Bone marrow (tissue), 2 donors: Measurements from ENCODE around the gene TTLL1.
"Not testable (repeated sequence)": the region's sequence is repeated elsewhere in the genome, so short reads cannot be mapped to it uniquely, and the experiment has no call there.

Experiments used
- DNase-seq, 2 donors: peaks; one replicate each; lab custom pipeline; 2025; lab: John Stamatoyannopoulos, UW

The TTLL1 gene

GRCh38 chr22:43066844-43067385 is 22.3 kb downstream of the TTLL1 start:
- no peak for DNase-seq

- DNase-seq, result no peak
Observed at GRCh38 chr22:43066134-43066533, 23.1 kb downstream of the TTLL1 start.

GRCh38 chr22:43060183-43060582 is 29.0 kb downstream of the TTLL1 start:
- no peak for DNase-seq

- no peak for DNase-seq
Observed at GRCh38 chr22:43057641-43058040, 31.6 kb downstream of the TTLL1 start.

- no peak for DNase-seq
Observed at GRCh38 chr22:43053176-43053575, 36.0 kb downstream of the TTLL1 start.

GRCh38 chr22:43050995-43051394 is 38.2 kb downstream of the TTLL1 start:
- no peak for DNase-seq

GRCh38 chr22:43047605-43048004 is 41.6 kb downstream of the TTLL1 start:
- DNase-seq, result no peak

GRCh38 chr22:43044290-43044712 is 44.9 kb downstream of the TTLL1 start:
- DNase-seq, result no peak

- no peak for DNase-seq
Observed at GRCh38 chr22:43042101-43042780, 47.0 kb downstream of the TTLL1 start.

GRCh38 chr22:43039800-43040199 is 49.4 kb downstream of the TTLL1 start:
- no peak for DNase-seq

GRCh38 chr22:43038325-43038724 is 50.9 kb downstream of the TTLL1 start:
- DNase-seq, result no peak

GRCh38 chr22:43036282-43036829 is 52.8 kb downstream of the TTLL1 start:
- DNase-seq, result peak in 1 of 2 donors; percentile 29

GRCh38 chr22:43035250-43035649 is 53.9 kb downstream of the TTLL1 start:
- DNase-seq, result no peak

GRCh38 chr22:43031617-43032016 is 57.6 kb downstream of the TTLL1 start:
- DNase-seq, result no peak

- no peak for DNase-seq
Observed at GRCh38 chr22:43018615-43019014, 70.6 kb downstream of the TTLL1 start.

- DNase-seq, result no peak
Observed at GRCh38 chr22:43017525-43018460, 71.4 kb downstream of the TTLL1 start.

GRCh38 chr22:43016150-43016549 is 73.0 kb downstream of the TTLL1 start:
- DNase-seq, result not testable (repeated sequence)

GRCh38 chr22:43015677-43016042 is 73.5 kb downstream of the TTLL1 start:
- DNase-seq, result no peak

- DNase-seq, result peak; percentile 92 to 96
Observed at GRCh38 chr22:43014869-43015676, 74.1 kb downstream of the TTLL1 start, which contains the start of gene PACSIN2. Gene PACSIN2 (minus strand): TSS chr22:43015149. CDS start chr22:42912080, 103,069 bp downstream.

- no peak for DNase-seq
Observed at GRCh38 chr22:43014316-43014868, 74.8 kb downstream of the TTLL1 start.
